ENCODE measurements around the gene YBX1.
"Not testable (repeated sequence)": the region's sequence is repeated elsewhere in the genome, so short reads cannot be mapped to it uniquely, and the experiment has no call there.

Gene YBX1

GRCh38 chr1:42679364-42679983 lies 2.7 kb upstream of the YBX1 start:
- DNase-seq (ENCODE audit: low read depth) = no peak
- no peak overlapping the region for H3K4me3 ChIP-seq (ENCODE audit: low read depth, low read length)
- no peak for TF ChIP-seq CTCF (IDR thresholded peaks at IDR 0.05; ENCODE audit: low read depth, low read length, missing control alignments)

- no peak overlapping the region for H3K4me3 ChIP-seq (ENCODE audit: low read depth, low read length)
- TF ChIP-seq CTCF (IDR thresholded peaks at IDR 0.05; ENCODE audit: low read depth, low read length, missing control alignments) = no peak
These were observed 2.2 kb upstream of the YBX1 start for GRCh38 chr1:42680055-42680454.

GRCh38 chr1:42680921-42681683 lies 1.1 kb upstream of the YBX1 start:
- no peak for TF ChIP-seq CTCF (IDR thresholded peaks at IDR 0.05; ENCODE audit: low read depth, low read length, missing control alignments)
- no peak for DNase-seq (ENCODE audit: low read depth)
- H3K4me3 ChIP-seq (ENCODE audit: low read depth, low read length) = peak overlapping the region; percentile 63

More at GRCh38 chr1:42680055-42680454, 2.2 kb upstream of the YBX1 start:
- no peak for DNase-seq (ENCODE audit: low read depth)

- peak overlapping the region; percentile 63 for H3K4me3 ChIP-seq (ENCODE audit: low read depth, low read length)
These were observed 193 bp downstream of the YBX1 start for GRCh38 chr1:42682484-42682738.

GRCh38 chr1:42682739-42683531 lies 717 bp downstream of the YBX1 start:
- TF ChIP-seq CTCF (IDR thresholded peaks at IDR 0.05; ENCODE audit: low read depth, low read length, missing control alignments) = no peak
- H3K4me3 ChIP-seq (ENCODE audit: low read depth, low read length) = peak overlapping the region; percentile 63
- DNase-seq (ENCODE audit: low read depth) = peak; percentile 57

More at GRCh38 chr1:42682484-42682738, 193 bp downstream of the YBX1 start:
- not testable (repeated sequence) for DNase-seq (ENCODE audit: low read depth)

GRCh38 chr1:42684139-42684538 lies 1.9 kb downstream of the YBX1 start:
- no peak for DNase-seq (ENCODE audit: low read depth)
- peak overlapping the region; percentile 63 for H3K4me3 ChIP-seq (ENCODE audit: low read depth, low read length)
- no peak for TF ChIP-seq CTCF (IDR thresholded peaks at IDR 0.05; ENCODE audit: low read depth, low read length, missing control alignments)

- H3K4me3 ChIP-seq (ENCODE audit: low read depth, low read length) = no peak overlapping the region
- TF ChIP-seq CTCF (IDR thresholded peaks at IDR 0.05; ENCODE audit: low read depth, low read length, missing control alignments) = no peak
- no peak for DNase-seq (ENCODE audit: low read depth)
These were observed 4.2 kb downstream of the YBX1 start for GRCh38 chr1:42686418-42686817.
